Measurements from ENCODE around the gene OCSTAMP.

The OCSTAMP gene

DNA sequence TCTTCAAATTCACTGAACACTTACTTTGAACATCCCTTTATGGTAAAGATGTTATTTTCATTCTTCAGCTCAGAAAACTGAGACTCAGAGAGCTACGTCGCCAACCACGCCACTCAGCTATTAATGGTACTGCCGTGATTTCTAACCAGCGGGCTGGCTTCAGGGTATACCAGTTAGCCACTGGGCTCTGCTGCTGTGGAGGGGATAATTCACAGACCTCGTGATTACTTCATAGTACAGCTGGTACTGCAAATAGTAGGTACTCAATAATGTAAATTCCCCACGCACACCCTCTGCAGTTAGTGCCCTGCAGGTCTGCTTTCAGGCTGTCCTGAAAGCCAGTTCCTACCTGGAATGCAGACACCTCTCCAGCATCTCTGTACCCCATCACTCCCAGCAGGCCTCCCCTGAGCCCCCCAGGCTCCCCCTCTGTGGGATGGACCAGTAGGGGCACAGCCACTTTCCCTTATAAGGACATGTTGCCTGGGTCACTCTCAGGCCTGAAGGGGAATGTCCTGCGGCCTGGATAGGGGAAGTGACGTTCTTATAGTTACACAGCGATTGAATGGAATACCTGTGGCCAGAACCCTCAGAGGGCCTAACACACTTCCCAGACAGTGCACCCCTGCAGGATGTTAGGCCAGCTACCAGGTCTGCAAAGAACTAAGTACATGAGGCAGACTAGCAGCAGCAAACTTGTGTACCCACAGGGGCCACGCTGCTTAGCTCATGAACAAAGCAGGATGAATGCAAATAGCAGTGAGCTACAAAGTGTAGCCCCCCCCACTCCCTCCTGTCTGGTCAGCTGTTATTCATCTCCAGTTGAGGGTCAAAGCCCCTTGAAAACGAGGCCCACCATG, 1.3 kb upstream of the OCSTAMP start:
- DNase-seq, result no peak

DNA sequence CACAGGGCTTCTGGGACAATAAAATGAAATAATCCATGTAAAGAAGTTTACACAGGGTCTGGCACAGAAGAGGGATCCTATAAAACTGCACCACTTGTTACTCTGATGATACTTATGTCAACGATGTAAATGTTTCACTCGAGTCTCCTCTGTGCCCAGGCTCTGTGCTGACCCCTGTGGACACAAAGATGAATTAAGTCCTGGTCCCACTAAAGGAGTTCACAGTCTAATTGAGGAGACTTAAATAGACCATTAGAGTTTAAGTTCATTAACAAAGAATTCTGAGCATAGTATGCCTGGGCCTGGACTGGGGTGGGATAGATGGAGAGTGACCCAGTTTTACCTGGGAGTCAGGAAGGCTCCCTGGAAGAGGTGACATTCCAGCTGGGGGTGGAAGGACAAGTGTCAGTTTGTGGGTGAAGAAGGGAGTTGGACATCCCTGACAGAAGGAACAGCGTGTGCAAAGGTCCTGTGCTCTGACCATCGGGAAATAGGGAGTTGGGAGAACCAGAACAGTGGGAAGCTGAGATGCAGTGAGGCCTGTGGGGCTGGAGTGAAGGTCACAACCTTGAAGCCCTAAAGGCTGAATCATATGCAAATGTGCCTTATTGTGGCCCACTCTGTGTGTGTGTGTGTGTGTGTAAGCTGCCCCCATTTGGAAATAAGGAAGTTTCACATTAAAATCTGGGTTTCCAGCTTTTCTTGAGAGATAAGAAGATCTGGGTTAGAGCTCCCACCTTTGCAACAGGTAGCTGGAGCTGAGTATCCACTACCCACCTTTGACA, 1.1 kb downstream of the OCSTAMP start:
- no peak for DNase-seq

DNA sequence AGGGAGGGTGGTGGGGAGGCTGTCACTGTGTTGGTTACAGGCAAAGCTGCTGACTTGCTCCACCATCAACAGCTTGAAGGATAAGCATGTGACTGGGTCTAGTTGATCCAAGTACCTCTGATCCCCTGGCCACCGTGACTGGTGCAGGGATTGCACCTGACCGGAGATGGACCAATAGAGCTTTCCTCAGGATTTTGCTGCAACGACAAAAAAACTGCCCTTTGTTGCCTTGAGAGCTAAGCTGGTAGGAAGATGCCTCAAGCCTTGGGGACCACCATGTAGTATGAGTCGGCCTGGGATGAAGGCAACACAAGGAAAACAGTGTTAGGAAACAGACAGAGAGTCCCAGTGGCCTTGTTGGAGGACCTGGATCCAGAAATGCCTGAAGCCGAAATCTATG, 1.8 kb downstream of the OCSTAMP start:
- no peak for DNase-seq

DNA sequence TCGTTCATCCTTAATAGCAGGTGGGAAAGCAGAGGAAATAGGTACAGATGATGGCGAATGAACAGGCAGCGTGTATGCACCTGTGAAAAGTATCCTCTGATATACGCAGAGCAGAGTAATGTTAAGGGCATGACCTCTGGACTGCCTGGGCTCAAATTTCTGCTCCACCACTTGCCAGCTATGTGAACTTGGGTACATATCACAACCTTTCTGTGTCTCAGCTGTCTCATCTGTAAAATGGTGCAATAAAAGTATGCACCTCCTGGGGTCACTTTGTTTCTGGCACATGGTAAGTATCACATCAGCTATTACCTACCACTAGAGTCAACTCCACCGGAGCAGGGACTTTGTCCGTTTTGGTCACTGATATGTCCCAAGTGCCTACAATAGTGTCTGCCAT, 2.5 kb downstream of the OCSTAMP start:
- DNase-seq, result no peak

DNA sequence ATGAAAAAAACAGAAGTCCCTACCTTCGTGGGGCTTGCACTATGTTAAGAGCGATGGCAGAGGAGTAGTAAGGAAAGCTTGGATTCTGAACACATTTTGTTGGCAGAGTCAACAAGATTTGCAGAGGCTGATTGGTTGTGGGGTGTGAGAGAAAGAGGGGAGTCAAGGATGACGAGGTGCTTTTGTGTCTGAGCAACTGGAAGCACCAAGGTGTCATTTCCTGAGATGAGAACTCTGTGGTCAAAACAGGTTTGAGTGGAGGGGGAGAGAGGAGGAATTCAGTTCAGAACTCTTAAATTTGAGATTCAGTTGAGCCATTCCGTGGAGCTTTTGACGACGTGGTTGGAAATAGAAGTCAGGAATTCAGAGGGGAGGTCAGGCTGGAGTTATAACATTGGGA, 3.5 kb downstream of the OCSTAMP start:
- no peak for DNase-seq

DNA sequence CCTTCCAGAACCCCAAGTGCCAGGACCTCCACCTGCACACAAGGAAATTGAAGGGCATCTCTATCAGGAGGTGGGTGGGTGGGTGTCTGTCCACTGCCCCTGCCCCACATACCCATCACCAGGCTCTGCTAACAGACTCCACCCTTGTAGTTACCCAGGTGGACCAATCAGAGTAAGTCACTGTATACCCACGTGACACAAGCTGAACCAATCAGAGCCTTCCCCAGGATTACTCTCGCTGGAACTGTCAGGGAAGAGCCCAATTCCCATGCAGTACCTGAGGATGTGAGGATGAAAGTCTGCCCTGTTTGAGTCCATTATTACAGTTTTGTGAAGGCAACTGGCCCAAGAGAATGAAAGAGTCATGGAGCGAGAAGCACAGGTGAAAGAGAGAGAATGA, 4.2 kb downstream of the OCSTAMP start:
- DNase-seq, result no peak

DNA sequence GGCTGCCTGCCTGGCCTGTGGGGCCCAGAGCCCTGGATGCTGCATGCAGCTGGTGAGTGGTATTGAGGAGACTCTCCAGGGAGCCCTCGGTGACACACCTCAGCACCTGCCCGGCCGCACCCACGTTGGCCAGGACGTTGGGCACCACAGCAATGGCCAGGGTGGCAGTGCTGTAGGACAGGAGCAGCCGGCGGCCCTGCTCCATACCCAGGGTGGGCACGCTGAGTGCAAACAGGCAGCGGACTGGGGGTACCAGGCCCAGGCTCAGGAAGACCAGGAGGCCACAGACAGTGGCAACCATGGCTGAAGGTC, 4.7 kb downstream of the OCSTAMP start:
- DNase-seq, result no peak

DNA sequence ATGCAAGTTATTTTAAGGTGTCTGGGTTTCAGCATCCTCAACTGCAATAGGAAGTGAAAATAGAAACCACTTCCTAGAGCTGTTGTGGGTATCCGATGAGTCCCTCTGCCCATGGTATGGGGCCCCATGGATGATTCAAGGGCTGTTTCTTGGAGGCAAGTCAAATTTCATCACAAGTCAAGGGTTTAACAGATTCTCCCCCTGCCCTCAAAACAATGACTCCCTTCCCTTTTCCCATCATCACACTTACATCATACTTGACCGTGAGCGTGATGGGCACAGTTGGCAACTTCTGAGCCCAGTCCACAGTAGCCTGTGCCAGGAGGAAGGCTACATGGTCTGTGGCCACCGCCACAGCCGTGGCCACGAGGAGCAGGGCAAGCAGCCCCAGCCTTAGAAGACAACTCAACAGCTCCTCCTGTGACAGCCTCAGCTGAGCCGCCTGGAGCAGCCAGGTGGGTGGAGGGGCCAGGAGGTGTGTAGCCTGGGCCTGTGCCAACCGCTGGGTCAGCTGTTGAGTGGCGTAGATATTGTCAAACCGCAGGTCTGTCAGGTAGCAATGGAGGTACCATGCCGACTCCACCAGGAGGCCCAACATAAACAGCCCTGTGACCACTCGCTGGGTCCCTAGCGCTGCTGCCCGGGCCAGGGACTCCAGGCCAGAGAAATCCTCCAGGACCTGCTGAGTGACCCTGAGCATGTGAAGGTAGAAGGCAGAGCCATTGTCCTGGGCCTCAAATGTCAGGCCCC, 5.2 kb downstream of the OCSTAMP start:
- peak; percentile 32 for DNase-seq

DNA sequence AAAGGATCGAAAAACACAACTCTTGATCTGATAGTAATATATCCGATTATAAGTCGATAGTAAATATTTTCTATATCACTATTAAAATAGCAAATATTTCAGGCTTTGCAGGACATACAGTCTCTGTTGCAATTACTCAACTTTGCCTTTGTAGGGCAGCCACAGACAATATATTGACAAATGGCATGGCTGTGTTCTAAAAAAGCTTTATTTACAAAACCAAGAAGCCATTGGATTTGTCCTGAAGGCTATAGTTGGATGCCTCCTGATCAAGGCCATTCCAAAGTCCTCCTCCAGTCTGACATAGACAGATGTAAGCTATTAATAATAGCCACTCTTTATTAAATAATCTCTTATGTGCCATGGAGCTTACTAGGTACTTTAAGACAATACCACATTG, 5.9 kb downstream of the OCSTAMP start:
- DNase-seq, result no peak

DNA sequence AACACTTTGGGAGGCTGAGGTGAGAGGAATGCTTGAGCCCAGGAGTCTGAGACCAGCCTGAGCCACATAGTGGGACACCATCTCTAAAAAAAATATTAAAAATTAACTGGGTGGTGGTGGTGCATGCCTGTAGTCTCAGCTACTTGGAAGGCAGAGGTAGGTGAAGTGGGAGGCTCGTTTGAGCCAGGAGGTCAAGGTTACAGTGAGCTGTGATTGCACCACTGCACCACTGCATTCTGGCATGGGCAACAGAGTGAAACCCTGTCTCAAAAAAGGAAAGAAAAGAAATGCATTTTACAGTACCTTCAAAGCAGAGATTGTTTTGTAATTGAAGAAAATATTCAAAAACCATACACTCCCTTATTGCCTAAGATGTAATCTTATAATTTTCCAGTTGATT, 6.5 kb downstream of the OCSTAMP start:
- no peak for DNase-seq

DNA sequence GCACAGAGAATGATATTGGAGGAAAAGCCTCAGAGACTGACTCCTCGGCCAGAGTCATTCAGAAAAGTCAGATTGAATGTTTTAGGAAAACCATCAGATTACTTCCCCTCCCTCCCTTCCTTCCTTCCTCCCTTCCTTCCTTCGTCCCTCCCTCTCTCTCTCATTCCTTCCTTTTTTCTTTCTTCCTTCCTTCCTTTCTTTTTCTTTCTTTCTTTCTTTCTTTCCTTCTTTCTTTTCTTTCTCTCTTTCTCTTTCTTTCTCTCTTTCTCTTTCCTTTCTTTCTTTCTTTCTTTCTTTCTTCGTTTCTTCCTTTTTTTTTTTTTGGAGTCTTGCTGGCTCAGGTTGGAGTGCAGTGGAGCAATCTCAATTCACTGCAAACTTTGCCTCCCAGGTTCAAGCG, 7.4 kb downstream of the OCSTAMP start:
- DNase-seq, result no peak

DNA sequence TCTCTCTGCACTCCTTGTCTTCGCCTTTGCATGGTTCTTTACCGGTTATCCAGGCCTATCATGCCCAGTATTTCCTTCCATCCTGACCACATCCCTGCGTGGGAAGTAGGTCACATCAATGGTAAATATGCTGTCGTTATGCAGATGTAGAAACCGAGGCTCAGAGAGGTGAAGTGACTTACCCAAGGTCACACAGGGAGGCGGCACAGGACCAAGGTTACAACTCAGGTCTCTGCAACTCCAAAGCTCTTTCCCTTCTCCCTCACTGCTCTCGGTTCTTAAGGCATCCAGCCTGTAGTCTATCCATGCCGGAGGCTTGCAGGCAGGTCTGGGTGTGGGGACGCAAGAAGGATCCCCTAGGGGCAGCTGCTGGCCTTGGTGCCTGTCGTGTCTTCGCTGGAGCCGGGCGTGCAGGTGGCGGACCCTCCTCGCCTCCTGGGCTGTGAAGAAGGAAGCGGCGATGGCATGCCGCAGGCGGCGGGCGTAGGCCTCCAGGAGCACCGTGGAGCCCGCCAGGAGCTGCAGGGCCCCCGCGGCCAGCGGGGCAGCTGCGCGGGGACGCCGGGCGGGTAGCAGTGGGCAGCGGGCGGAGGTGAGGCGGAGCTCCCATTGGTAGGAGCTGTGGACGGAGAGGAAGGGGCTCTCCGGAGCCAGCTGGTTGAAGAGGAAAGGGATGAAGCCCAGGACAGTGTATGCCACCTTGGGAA, 9.1 kb downstream of the OCSTAMP start:
- no peak for DNase-seq

DNA sequence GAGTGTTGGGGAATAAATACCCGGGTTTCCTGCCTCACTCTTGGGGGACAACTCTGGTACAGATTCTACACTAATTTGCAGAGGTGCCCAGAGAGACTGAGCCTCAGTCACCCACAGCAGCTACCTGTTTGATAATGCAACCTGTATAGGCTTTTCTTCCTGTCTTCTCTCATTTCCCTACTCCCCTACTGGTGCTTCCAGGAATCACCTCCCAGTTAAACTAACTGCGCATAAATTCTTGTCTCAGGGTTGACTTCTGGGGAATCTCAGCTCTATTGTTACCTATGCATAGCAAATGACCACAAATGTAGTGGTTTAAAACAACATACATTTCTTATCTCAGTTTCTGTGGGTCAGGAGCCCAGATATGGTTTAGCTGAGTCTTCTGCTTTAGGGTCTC, 11.3 kb downstream of the OCSTAMP start:
- no peak for DNase-seq

DNA sequence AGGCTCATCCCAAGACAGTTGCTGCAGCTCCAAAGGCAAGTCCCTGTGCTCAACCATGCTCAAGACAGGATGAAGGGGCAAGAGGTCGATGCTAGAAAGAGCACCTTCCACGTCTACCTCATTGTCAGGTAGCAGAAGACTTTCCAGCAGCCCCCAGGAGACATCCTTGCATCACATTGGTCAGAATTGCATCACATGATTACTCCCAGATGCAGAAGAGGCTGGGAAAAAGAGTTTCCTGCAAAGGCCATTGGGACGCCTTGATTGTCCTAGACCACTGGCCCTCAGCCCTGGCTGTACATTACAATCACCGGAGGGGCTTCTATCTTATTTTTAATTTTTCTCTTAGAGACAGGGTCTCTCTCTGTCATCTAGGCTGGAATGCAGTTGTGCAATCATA, 19.8 kb downstream of the OCSTAMP start:
- DNase-seq, result no peak

DNA sequence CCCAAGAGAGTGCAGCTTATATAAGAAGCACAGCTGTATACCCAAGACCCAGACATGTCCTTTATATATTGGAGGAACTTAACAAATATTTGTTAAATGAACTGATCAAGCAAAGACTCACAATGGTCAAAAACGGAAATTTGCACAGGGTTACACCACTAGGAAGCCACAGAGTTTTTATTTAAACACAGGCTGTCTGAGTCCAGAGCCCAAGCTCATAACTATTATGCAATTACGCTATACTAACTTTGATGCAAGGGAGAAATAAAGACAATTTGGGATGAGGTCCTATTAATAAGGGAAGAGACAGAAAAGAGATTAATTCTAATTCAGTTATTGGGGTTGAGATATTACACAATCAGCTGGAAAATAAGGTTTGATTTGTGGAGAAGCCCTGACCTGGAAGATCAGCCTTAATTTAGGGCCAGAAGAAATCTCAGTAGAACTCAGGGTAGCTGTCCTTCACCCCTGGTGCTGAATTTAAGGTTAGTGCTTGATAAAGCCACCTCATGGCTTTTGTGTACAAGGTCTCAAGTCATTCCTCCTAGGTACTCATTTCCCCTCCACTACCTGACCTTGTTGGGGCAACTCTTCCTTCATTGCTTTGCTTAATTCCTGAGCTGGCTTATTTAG, 26.6 kb downstream of the OCSTAMP start:
- no peak for DNase-seq

DNA sequence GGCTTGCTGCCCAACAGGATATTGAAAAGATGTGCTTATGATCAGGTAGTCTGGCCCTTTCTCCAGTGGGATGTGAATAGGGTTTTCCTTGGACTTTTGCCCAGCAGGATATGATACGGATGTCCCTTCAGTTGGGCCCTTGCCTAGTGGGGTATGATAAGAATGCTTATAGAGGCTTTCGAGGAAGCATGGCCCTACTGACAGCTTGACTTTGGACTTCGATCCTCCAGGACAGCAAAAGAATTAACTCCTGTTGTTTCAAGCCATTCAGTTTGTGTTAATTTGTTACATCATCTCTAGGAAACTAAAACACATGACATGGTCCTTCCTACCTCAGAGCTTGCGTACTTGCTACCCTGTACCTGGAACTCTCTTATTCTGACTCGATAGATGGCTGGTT, 27.3 kb downstream of the OCSTAMP start:
- DNase-seq, result no peak

DNA sequence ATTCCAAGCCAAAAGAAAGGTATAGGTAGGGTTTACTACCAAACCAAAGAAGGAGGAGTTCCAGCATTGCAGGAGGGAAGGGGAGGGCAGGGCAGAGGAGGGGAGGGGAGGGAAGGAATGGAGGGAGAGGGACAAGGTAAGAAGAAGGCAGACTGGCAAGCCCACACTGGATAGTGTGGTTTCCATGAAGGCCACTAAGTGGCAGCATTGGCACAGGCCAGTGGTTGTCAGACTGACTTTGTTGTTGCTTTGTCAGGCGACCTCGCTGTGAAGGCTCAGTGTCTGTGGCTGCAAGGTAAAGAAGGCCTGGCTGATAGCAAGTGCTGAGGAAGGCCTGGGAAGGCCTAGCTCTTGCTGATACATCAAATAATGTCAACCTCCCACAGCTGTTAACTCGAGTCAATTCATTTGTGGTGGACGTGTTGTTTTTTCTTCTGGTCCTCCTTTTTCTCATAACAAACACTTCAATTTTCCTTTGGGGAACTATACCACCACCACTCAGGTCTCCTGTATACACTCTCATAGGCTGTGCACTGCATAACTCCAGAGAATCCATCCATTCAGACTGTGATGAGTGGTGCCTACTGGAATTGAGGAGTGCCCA, 29.4 kb downstream of the OCSTAMP start:
- DNase-seq, result peak; percentile 53

DNA sequence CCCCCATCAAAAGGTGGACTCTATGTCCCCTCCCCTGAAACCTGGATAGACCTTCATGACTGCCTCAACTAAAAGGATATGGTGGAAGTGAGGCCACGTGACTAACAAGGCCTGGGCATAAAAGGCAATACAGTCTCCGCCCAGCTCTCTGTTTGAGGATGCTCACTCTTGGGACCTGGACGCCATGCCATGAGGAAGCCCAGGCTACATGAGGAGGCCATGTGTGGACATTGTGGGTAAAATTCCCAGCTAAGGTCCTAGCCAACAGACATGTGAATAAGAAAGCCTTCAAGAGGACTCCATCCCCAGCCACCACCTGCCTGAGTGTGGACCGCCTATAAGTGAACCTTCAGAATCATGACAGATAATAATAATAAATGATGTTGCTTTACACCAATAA, 29.9 kb downstream of the OCSTAMP start:
- no peak for DNase-seq

DNA sequence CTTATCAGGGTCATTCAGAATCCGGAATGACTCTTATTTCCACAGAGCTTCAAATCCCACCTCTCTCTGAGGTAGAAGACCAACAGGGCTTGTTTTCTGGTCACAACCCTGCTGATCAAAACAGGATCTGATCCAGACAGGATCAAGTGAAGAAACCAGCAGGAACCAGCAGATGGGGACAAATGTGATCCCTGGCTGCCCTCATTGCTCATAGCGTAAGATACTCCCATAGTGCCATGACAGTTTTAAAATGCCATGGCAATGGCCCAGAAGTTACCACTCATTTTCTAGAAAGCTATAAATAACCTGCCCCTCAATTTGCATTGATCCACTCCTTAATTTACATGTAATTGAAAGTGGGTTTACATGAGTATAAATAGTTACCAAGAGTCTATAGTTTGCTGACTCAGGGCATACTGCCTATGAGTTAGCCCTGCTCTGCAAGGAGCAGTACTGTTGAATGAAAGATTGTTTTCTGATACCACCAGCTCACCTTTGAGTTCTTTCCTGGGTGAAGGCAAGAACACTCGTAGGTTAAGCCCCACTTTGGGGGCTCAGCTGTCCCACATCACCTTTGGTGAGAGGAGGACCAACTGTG, 30.9 kb downstream of the OCSTAMP start:
- DNase-seq, result no peak

DNA sequence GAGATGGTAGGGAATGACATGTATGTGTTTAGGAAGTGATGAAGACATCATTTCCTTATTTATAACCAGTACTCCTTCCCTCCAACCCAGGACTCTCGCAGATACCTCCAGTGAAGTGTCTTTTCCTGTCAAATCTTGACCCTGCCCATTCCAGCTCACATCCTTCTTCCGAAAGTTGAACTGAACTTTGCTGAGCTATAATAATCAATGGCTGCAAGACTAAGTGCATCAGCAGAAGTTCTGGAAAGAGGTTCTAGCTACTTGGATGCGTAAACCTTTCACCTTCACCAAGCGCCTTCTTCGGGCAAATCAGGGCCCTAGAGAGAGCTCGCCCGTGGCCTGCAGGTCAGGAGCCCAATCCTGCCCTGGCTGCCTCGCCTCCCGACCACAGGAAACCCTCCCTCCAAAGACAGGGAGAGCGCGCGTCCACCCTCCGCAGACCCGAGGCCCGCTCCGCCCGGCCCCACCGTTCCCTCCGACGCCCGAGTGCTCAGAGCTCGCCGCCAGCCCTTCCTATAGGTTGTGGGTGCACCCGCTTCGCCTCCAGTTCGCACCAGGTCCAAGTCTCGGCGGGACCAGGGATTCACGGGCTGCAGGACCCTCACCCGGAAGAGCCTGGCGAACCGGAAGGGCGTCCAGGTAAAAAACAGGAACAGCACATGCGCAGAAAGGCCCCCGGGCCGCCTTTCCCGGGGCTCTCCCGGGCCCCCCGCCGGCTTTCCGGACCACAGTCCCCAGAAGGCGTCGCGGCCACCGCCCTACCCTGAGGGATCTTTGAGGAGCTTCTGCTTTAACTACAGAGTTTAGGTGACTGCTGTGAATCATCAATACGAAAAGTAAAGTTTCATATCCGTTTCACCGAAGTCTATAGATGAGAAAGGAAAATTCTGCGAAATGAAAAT, 37.3 kb downstream of the OCSTAMP start, which contains the start of gene ZNF334:
Gene ZNF334 (minus strand): TSS at position 617 of the 902 bp plus-strand sequence. CDS start 1,457 bp downstream, outside the sequence.
- DNase-seq, result no peak

DNA sequence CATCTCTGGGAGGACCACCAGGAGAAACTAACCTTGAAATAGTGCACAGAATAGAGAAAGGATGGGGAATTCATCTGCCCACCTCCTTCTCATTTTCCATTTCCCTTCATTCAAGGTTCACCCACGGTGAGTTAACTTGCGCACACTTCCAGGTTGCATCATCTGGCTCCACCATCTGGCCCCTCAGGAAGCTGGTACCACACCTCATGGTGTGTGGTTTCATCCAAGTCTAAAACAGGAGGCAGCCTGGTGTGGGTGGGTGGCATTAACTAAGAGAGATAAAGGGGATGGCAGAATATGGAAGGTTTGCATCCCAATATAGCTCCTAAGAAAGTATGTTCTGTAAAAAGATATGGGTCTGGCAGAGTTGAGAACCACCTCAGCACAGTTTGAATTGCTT, 40.9 kb downstream of the OCSTAMP start:
- no peak for DNase-seq
